Activated CD8-positive, alpha-beta T cell treated with anti-CD3 and anti-CD28 coated beads for 36 hours (primary cell): Measurements from ENCODE around the gene COL13A1. TPM values are rescaled to one million over a fixed set of nuclear protein-coding genes. Genes with fewer than 3 reads are reported as not detected.

ENCODE experiments used
- ATAC-seq: fragments of 200-7000 bp; cut with Tn5 transposase; one replicate; pipeline ENCODE4 v1.10.0; 2021; ENCODE audit warnings: mild to moderate bottlenecking, moderate library complexity
- CTCF ChIA-PET: fragments of 350-600 bp; sonication (Branson Sonifier 250); formaldehyde crosslinking; loops from one replicate; lab custom pipeline; 2021; ENCODE audit warnings: antibody characterized with exemption; lab: Charles Lee
- POLR2A ChIA-PET: fragments of 350-600 bp; sonication (Branson Sonifier 250); formaldehyde crosslinking; loops from one replicate; lab custom pipeline; 2021; ENCODE audit warnings: antibody characterized with exemption; lab: Charles Lee
- DNase-seq: peaks from one replicate; pipeline ENCODE4 v3.0.0-alpha.2; 2020
- H3K27ac Mint-ChIP-seq: one replicate; pipeline ENCODE4 v1.8.0; 2021; ENCODE audit warnings: mild to moderate bottlenecking, mixed read lengths
- H3K27me3 Mint-ChIP-seq: one replicate; pipeline ENCODE4 v1.8.0; 2021; ENCODE audit warnings: mixed read lengths
- H3K36me3 Mint-ChIP-seq: one replicate; pipeline ENCODE4 v1.8.0; 2021; ENCODE audit warnings: low read depth, mixed read lengths
- H3K4me1 Mint-ChIP-seq: one replicate; pipeline ENCODE4 v1.8.0; 2021; ENCODE audit warnings: low read depth, mixed read lengths
- H3K4me3 Mint-ChIP-seq: one replicate; pipeline ENCODE4 v1.8.0; 2021; ENCODE audit warnings: mild to moderate bottlenecking, moderate library complexity, mixed read lengths
- H3K9me3 Mint-ChIP-seq: one replicate; pipeline ENCODE4 v1.8.0; 2021; ENCODE audit warnings: mixed read lengths
- CTCF ChIP-seq: fragments of 200-600 bp; IDR thresholded peaks from one replicate; pipeline ENCODE4 v1.8.0; 2022; ENCODE audit warnings: antibody characterized with exemption, mild to moderate bottlenecking
- intact Hi-C: fragments of 100-400 bp; cut with micrococcal nuclease; formaldehyde crosslinking; loops from one replicate; pipeline ENCODE4 v1.10.0; 2022
- total RNA-seq, 2 experiments: library from RNA; stranded (reverse); gene quantifications; one replicate each; pipeline ENCODE4 v1.2.3, GENCODE V29; 2021

The COL13A1 gene
- total RNA-seq, 2 experiments from 2014 or later, result not detected

- DNase-seq (no peak), ATAC-seq (no peak)
- intact Hi-C loops, result no loop called here
- ChIA-PET POLR2A (no interaction called here), CTCF (no interaction called here)
- H3K4me3 Mint-ChIP-seq, result no peak overlapping the region
- no peaks in the 10 kb centered on the region for H3K4me1 Mint-ChIP-seq
- peaks cover 13% of the 10 kb centered on the region for H3K27me3 Mint-ChIP-seq
- no peak overlapping the region for H3K27ac Mint-ChIP-seq
- H3K9me3 Mint-ChIP-seq, result no peaks in the 10 kb centered on the region
- H3K36me3 Mint-ChIP-seq, result no peaks in the 10 kb centered on the region
- no peak for TF ChIP-seq CTCF
Measured at GRCh38 chr10:70000262-70000661, 198.6 kb downstream of the COL13A1 start.

- CTCF ChIA-PET, result no interaction called here
- no peak for DNase-seq
- no peak for ATAC-seq
- peaks cover 39% of the 10 kb centered on the region for H3K27me3 Mint-ChIP-seq
- POLR2A ChIA-PET, result no interaction called here
- no peak for TF ChIP-seq CTCF
- intact Hi-C loops, result no loop called here
- H3K4me1 Mint-ChIP-seq, result no peaks in the 10 kb centered on the region
- no peaks in the 10 kb centered on the region for H3K36me3 Mint-ChIP-seq
- no peak overlapping the region for H3K4me3 Mint-ChIP-seq
- no peak overlapping the region for H3K27ac Mint-ChIP-seq
- peaks cover 2% of the 10 kb centered on the region for H3K9me3 Mint-ChIP-seq
Measured at GRCh38 chr10:70007116-70007820, 205.6 kb downstream of the COL13A1 start.

Other genes starting within 250 kb of the COL13A1 start
- 1 to 10 TPM; 1.3 to 2.3 TPM for gene NEUROG3, start 228.5 kb upstream of the COL13A1 start, total RNA-seq
- gene FAM241B, start 171.7 kb upstream of the COL13A1 start, total RNA-seq, result 10 to 100 TPM; 10.8 to 12.5 TPM